NCI-H187 (cell line): ENCODE measurements around the gene BNC2.
"Not testable (repeated sequence)": the region's sequence is repeated elsewhere in the genome, so short reads cannot be mapped to it uniquely, and the experiment has no call there.

Source experiments
- DNase-seq, 2 experiments: peaks; one replicate each; lab custom pipeline; 2025; lab: John Stamatoyannopoulos, UW

The BNC2 gene

DNA sequence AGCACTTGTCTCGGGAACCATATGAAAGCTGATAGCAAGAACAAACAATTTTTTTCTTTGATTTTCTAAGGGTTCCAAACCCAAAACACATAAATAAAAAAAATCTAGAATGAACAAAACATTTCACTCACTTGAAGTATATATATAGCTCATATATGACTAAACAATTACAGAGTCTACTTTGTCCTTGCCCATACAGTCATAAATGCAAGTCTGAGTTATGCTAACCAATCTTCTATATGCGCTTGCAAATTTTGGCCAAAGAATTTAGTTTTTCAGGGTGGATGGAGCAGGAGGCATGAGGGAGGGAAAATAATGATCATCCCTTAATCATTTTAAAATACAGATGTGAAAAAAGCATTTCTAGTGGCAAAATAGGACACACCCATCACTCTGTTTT lies 370.1 kb downstream of the BNC2 start:
- DNase-seq: no peak

DNA sequence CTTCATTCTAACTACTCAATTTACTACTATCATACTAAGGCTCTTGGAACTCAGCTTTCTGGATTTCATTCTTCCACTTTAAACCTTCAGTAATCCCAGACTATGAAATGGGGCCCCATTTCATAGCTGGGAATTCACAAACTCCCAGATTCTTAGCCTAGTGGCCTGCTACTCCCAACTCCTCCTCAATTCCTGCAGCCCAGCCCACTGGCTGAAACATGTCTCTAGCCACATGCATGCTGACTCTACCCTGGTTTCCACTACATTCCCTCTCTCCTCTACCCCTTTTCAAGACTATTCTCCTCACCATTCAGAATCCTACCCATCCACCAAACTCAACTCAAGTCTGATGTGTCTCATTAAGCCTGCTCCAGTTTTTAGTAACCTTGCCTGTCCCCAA lies 370.6 kb downstream of the BNC2 start:
- no peak for DNase-seq

DNA sequence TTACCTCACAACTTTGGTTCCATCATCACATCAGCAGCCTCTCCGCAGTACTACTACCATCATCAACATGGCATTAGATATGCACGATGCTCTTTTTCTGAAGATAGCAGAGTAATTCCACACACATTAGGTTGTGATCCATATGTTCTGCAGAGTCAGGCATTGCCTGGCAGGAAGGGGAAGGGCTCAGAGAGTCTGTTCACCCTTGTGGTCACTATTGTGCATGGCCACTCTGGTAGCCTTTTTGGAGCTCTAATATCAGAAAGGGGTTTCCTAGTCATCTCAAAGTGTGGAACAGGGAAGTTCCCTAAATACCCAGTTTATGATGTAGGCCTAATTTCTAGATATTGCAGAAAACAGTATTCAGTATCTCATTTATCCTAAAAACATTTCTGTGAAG lies 373.6 kb downstream of the BNC2 start:
- DNase-seq: no peak

DNA sequence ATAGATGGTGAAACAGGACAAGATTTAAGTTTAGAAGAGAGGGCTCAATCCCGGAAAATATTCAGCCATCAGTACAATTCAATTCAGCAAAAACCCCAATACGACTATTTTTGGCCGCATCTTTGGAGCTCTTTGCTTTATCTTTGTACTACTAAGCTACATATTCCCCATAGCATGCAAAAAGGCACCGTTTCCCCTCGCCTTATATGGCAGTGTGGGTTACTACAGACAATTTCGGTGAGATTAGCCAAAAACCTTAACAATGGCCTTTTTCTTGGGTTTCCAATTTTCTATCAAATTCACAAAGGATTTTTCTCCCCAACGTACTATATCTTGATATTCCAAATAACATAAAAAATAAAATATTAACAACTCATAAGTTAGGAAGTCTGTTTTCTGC lies 382.6 kb downstream of the BNC2 start:
- no peak for DNase-seq

DNA sequence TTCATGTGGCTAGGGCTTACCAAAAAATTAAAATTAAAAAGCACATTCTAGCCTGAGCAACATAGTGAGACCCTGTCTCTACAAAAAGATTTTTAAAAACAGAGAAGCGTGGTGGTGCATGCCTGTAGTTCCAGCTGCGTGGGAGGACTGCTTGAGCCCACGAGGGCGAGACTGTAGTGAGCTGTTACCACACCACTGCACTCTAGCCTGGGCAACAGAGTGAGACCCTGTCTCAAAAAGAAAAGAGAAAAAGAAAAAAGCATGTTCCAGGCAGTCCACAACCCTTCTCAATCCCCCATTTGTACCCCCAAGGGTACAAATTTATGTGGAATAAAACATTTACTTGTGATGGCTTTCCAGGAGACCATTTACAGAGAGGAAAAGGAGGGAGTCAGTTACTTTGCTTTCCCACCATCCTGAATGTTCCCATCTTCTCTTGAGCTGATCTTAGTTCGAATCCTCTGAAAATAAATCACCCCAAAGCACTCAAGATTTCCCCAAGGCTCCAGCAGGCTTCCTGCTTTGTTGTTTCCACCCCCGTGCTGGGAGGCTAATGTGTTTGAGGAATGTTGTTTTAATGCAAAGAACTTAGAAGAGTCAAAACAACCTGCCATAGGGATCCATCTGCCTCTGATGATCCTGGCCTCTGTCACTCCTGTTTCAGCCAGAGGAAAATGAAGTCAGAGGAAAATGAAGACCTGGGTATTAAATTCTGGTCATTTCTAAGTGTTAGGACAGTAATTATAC lies 384.7 kb downstream of the BNC2 start:
- no peak for DNase-seq

DNA sequence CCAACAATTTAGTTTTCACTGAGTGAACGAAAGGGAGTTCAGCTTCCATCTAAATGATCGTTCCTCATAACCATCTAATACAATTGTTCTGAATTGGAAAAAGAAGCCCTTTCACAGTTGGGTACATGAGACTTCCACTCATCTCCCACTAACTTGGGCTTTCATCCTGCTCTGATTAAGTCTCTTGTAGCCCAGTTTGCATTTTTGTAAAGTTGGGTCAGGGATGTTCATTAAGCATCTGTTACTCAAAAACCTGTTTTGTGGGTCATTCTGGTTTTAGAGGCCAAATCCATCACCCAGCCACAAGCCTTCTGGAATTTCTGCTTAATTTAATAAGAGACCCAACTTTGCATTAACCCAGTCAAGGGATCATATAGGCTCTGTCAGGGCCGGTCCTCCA lies 385.3 kb downstream of the BNC2 start:
- no peak for DNase-seq

DNA sequence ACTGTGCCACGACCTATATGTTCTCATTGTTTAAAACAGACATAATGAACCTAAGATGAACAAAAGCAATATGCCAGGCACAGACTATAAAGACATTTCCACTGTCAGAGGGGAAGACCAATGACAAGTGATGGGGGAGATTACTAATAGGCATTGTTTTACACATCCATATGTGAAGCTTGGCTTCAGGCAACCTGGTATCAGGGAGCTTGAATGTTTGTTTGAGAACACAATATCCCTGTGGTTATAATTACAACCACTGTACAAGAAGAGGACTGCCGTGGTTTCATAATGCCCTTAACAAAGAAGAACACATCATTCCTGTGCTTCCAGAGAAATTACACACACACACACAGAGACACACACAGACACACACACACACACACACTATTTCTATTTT lies 385.7 kb downstream of the BNC2 start:
- DNase-seq: no peak

DNA sequence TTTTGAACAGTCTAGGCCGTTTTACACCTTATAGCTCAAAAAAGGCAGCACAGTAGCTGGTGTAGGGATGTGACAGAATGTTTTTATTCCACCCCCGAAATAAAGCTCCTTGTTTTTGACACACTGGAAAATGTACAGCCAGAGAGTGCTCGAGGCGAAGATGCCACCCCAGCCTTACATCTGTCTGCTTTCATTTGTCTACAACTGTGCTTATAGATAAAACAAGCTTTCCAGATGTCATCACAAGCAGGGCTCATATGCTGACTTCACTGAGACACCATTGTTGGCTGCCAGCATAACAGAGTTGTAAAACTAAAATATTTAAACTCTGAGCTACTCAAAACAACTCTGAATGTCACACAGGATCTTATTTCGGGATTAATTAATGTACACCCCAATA lies 386.3 kb downstream of the BNC2 start:
- no peak for DNase-seq

DNA sequence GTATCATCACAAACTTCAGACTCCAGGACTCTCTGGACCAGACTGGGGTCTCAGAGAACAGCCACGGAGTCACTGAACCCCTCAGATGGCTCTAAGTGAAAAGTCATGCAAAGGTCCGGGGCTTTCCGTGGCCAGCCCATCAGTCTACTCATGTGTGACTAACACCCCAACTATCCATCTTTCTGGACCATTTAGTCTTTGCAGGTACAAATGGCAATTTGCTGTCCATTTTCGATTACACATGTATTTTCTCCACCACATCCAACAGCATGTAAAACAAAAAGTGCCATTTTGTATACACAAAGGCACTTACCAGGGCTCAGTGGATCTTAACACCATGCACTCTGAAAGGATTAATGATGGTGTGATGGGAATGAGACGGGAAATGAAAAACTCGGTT lies 387.7 kb downstream of the BNC2 start:
- no peak for DNase-seq

DNA sequence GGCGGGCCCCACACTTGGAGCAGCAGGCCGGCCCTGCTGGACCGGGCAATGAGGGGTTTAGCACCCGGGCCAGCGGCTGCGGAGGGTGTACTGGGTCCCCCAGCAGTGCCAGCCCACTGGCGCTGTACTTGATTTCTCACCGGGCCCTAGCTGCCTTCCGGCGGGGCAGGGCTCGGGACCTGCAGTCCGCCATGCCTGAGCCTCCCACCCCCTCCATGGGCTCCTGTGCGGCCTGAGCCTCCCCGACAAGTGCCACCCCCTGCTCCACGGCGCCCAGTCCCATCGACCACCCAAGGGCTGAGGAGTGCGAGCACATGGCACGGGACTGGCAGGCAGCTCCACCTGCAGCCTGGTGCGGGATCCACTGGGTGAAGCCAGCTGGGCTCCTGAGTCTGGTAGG lies 389.9 kb downstream of the BNC2 start:
- DNase-seq: not testable (repeated sequence)

DNA sequence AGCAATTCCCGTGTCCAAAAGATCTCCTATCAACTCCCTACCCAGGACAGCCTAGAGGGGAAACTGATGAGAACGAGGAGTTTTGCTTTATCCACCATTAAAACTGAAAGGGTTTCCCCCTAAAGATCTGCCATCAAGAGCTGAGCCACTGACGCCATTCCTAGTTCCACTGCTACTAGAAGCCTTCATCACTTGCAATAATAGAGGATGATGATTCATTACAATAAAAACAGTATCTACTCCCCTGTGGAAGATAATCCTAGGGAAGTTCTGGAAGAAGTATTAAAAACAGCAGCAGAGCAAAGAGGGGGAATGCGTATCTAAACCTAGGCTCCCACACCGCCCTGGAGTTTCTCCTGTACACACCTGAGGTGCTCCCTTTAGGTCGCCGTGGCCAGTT lies 394.5 kb downstream of the BNC2 start:
- no peak for DNase-seq

DNA sequence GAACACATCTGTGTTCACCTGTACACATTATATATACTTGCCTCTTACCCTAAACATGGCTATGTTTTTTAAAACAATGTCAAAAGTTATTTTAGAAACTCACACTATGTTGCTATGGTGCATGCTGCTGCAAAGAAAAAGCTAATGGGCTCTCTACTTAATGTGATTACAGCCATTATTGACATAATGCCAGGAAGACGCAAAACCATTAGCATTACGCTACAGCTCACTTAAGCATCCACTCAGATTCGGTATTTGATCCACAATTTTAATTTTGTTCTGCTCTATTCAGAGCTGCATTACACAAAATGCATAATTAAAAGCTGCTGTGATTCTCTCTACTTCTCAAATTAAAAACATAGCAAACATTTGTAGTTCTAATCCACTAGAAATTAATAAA lies 395.2 kb downstream of the BNC2 start:
- no peak for DNase-seq

DNA sequence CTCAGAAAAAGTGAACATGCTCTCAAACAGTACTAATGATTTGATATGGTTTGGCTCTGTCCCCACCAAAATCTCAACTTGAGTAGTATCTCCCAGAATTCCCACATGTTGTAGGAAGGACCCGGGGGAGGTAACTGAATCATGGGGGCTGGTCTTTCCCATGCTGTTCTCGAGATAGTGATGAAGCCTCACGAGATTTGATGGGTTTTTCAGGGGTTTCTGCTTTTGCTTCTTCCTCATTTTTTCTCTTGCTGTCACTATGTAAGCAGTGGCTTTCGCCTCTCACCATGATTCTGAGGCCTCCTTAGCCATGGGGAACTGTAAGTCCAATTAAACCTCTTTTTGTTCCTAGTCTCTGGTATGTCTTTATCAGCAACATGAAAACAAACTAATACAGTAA lies 401.3 kb downstream of the BNC2 start:
- no peak for DNase-seq

DNA sequence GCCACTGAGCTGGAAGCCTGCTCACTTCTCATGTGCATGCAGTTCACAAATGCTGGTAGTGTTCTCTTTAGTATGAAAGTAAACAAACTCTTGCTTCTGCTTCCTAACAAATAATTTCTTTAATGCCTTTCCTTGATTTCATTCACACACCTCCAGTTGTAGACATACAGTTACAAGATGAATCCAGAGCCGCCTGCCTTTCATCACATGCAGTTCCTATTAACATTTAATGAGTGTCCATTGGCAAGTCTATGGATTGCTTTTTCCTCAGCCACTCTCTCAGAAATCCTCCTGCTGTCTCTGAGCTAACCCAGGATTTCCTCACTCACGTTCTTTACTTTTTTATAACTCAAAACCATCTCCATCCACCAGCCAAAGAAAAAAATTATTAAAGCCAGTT lies 408.6 kb downstream of the BNC2 start:
- no peak for DNase-seq

DNA sequence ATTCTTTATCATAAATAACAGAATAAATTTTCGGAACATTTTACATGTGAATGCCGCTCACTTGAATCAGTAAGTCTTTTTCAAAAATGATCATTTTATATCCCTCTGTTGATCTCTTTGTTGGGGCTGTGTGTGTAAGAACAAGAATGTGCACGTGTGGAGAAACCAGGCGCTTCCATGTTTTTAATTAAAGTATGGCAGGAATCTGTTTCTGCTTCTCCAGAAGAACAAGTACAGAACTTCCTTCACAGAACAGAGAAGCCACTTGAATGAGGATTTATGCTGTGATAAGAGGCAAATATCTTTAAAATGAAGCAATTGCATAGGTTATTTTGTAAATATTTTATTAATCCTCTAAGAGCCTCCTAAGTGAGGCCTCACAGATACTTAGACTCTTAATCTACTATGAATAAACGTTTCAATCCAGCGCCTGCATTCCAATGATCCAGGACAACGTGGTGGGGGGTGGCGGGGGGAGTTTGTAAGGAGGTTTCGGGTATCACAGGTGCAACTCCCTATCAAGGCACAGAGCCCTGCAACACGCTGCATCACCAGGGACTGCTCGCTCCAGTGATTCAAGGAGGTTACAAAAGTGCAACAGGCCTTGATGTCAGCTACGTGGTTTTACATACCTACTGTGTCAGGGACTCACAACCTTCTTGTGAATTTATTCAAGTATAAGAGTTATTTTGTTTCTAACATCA lies 409.2 kb downstream of the BNC2 start:
- peak; percentile 6 to 44 for DNase-seq

DNA sequence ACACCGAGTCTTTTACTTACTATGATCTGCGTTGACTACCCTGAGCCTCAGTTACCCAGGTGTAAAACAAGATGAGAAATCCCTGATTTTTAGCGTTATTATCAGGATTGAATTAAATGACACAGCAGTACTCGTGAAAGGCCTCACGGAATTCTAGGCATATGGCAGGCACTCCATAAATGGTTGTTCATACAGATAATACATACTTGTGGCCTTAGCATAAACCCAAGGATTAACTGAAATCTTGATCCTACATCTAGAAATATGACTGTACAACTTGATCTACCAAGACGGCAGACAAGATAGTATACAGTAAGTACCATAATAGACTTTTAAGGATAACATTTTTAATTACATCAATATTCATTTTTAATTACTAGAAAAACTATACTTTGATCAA lies 409.8 kb downstream of the BNC2 start:
- DNase-seq: no peak

DNA sequence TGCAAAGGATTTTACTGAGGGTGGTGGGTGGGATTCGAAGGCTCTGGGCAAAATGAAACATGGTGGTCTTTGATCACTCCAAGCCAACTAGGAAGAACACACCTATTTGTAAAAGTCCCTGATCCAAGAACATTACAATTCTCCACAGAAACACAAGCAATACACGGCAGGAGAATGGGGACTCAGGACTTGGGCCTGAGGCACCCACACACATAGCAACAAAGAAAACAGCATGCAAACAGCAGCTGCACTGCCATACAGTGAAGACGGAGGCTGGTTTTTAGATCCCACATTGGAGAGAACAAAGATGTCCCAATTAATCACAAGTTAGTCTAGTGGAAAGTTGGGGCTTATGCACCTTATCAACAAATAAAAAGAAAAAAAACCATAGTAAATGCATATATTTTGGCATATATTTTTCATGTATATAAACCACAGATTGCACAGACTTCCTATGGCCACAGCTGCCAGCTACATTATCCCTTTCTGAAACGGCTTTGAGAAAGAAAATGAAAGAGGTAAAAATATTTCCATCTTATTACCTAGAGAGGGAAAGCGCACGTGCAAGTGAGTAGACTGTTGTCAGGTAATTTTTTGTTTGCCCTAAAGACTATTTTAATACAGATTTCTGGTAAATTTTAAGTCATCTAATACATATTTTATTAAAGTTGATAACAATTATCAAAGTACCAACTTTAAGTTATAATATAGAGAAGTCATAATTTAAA lies 410.9 kb downstream of the BNC2 start:
- DNase-seq: no peak

DNA sequence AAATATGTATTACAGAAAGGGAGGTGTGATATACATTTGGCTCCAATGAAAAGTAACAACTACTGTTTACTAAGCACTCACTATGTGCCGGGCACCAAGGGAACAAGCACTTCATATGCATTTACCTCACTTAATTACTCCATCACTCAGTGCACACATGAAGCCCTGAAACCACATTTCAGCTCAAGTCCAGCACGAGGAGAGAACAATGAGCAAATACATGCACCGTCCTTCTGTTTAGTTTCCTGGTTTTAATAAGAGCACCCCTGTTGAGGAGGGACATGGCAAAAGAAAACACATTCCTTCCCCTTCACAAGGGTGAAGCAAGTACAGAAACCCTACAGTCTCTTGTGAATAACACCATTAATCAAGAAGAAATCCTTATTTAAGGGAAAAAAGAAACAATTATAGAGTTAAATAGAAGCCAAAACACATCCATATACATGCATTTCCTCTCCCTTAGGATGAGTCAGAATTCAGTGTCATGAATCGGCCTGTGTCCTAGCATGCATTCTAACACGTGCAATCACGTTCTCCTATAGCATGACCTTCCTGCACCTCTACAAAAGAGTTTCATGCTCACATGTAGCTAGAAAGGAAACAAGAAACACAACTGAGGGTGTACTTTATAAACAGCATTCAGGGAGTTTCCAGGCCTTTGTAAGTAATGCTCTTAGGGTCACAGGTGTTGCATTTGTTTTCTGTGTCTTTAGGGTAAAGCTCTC lies 411.6 kb downstream of the BNC2 start:
- no peak for DNase-seq

DNA sequence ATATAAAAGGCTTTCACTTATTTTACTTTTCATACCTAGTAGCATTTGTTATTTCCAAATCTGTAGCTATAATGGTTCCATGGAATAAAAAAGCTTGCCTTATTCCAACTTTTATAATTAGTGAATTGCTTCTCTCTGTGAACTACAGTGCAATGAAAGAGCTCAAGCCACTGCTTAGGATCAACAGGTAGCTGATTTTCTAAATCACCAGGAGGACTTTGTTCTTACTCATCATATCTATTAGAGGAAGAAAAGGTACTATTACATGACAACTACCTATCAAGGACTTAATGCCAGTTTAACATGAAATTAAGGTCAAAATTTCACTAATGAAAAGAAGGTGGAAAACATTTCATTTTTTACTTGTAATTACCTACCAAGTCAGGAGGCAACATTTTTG lies 414.6 kb downstream of the BNC2 start:
- no peak for DNase-seq

DNA sequence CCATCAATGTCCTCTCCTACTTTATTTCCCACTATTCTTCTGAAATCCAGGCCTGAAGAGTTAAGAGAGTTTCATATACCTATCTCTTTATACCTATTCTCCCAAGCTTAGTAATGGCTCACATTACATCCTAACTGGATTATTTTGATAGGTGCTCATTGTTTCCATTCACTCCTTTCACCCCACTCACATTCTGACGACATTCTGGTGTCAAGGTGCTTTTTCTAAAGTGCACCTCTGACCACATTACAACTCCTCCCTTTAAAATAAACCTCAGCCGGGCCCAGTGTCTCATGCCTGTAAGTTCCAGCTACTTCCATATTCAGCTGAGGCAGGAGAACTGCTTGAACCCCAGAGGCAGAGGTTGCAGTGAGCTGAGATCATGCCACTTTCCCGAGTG lies 417.1 kb downstream of the BNC2 start:
- no peak for DNase-seq

DNA sequence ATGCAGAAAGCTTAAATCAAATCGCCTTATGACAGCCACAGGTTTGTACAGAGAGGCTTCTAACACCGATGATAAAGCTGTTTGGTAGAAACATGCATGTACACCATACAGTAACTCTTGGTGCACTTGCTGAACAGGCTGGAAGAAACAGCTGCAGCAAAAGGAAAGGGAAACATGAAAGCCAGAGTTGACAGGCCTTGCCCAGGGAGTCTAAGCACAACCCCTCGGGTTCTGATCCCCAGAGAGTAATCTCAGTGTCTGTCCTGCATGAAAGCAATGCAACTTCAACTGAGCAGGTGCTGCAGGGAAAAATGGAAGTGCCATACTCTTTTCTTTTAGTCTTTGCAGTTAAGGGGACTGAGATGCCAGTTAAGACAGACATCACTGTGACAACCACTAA lies 419.9 kb downstream of the BNC2 start:
- DNase-seq: no peak

DNA sequence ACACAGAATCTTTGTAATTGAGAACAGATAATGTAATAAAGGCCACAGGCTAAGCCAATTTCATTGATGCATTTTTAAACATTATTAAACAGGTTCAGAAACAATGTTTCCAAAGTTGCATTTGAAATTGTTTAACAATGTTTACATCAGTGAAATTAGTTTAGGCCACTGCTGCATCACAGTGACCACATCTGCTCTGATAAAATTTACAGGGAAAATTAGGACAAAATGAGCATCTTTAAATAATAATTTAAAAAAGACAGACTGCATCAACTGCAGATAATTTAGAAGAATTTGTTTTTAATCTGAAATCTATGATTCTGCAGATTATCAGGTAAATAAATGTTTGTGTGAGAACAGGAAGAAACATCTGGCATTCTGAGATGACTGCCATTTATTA lies 420.4 kb downstream of the BNC2 start:
- no peak for DNase-seq
